Measurements from ENCODE around the gene BAK1.

DNA sequence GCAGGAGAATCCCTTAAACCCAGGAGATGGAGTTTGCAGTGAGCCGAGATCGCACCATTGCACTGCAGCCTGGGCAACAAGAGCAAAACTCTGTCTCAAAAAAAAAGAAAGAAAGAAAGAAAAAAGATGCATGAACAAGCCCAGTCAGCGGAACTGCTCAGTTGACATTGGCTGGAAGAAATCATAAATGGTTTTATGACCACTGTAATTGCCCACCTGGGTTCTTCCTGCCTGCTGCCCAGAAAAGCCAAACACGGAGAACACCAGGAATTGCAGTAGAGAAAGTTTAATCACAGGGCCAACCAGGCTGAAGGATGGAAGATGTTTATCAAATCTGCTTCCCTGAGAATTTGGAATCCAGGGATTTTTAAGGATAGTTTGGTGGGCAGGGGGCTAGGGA lies 22.7 kb downstream of the BAK1 start:
- TF ChIP-seq, protein P1, sequence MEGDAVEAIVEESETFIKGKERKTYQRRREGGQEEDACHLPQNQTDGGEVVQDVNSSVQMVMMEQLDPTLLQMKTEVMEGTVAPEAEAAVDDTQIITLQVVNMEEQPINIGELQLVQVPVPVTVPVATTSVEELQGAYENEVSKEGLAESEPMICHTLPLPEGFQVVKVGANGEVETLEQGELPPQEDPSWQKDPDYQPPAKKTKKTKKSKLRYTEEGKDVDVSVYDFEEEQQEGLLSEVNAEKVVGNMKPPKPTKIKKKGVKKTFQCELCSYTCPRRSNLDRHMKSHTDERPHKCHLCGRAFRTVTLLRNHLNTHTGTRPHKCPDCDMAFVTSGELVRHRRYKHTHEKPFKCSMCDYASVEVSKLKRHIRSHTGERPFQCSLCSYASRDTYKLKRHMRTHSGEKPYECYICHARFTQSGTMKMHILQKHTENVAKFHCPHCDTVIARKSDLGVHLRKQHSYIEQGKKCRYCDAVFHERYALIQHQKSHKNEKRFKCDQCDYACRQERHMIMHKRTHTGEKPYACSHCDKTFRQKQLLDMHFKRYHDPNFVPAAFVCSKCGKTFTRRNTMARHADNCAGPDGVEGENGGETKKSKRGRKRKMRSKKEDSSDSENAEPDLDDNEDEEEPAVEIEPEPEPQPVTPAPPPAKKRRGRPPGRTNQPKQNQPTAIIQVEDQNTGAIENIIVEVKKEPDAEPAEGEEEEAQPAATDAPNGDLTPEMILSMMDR (conservative IDR thresholded peaks at IDR 0.05 in 1 of 2, IDR thresholded peaks at IDR 0.05 in 1 of 2; ENCODE audit: low read depth in 1 of 2, low read length in 2 of 2) = no peak
- TF ChIP-seq EZH2 (IDR thresholded peaks at IDR 0.05; ENCODE audit: low read length, missing control alignments) = no peak
